NCI-H146 (cell line): ENCODE results near the gene COL9A1.
A peak's percentile ranks its signal among the peaks of the same experiment; 100 is the strongest.

ENCODE experiments used
- DNase-seq: peaks from one replicate; lab custom pipeline; 2025; lab: John Stamatoyannopoulos, UW

The COL9A1 gene

DNA sequence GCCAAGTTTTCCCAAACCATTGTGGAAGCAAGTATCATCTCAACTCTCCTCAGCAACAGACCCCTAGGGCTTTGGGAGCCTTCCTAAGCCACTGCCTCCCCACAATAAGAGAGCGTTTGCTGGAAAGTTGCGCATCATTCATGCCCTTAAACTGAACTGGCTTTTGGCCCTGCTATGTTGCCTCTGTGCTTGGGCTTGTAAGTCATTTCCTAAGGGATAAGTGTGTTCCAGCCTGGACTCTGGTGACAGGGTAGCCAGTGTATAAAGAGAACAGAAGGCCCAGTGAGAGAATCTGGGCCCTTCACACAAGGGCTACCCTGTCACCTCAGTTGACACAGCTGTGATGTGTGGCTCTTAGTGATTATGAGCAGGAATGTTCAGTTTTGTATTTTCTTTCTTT is 77.8 kb downstream of the COL9A1 start:
- DNase-seq = no peak

DNA sequence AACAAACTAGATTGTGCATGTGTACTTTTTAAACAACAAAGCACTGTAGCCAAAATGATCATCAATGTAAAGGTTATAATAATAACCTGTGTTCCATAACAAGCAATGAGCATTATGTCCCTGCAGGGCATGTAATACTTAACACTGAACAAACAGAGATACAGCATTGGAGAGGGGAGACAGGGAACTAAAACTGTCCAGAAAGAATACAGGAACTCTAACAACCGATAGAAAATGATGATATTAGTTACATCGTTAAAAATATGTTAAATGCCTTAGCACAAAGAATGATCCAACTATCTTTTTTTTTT is 80.5 kb downstream of the COL9A1 start:
- no peak for DNase-seq

DNA sequence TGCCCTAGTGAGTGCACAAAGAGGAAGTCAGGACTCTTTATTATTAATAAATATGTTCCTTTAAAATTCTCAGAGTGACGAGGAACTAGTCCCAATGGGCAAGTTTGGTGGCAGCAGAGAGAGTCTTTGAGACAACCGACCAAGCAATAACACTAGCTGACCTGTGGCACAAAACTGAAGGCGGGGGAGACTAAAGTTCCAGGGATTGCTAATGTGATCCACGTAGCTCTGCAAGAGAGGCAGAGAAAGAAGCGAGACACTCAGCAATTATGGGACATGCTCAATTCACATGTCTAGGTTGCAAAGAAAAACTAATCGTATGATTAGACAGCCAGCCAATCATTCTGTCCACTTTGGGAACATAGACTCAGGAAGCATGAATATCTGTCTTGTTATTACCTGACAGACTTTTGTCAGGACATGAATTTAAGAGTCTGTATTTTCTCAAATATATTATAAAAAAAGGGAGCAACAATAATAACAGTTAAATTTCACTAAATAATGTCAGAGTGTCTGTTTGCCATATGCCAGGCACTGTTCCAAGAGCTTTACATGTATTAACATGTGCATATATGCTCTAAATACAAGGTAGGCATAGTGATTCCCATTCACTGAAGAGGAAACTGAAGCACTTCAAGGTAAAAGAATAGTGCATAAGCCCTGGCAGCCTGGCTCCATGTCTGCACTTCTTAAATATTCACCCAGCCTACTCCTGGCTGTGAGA is 81.0 kb downstream of the COL9A1 start:
- DNase-seq = no peak

GRCh38 chr6:70221025-70221714 is 81.7 kb downstream of the COL9A1 start:
- peak; percentile 22 for DNase-seq

GRCh38 chr6:70219943-70220613 is 82.8 kb downstream of the COL9A1 start:
- no peak for DNase-seq

DNA sequence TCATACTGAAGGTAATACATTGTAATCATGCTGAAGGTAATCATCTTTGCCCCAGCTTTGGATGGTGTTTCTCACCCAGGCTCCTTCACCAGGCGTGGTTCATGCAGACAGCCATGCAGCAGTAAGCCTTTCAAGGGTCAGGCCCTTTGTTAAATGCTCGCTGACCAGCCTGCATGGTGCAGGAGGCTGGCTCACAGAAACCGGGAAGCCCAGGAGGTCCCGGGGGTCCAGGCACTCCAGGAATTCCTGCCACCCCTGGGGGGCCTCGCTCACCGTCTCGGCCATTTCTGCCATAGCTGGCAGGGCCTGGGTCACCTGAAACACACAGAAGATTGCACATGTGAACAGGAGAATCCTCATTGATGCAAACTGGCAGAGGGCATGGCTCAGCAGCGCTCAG is 86.1 kb downstream of the COL9A1 start:
- DNase-seq = no peak

DNA sequence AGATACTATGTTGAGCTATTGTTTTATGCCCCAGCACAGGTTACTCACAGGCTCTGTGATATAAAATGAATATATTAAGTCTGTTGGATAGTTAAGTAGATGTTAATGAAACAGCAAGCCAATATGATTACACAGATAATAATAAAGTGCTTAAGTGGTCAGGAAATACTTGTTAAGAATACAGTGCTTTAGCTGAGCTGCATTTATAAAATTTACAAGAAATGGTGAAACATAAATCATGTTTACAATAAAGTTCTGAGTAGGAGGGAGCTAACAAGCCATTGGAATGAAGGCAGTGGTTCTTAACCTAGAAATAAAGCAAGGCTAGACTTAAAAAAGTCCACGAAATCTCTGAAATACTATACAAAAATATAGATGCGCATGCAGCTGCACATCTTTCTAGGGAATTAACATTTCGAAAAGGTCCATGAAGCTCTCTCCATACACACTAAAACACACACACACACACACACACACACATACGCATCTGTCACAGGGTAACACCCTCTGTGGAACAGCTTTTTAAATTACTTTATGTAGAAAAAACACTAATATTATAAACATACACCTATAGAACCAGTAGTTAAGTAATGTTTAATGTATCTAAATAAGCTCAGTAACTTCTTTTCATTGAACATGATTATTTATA is 87.3 kb downstream of the COL9A1 start:
- no peak for DNase-seq

DNA sequence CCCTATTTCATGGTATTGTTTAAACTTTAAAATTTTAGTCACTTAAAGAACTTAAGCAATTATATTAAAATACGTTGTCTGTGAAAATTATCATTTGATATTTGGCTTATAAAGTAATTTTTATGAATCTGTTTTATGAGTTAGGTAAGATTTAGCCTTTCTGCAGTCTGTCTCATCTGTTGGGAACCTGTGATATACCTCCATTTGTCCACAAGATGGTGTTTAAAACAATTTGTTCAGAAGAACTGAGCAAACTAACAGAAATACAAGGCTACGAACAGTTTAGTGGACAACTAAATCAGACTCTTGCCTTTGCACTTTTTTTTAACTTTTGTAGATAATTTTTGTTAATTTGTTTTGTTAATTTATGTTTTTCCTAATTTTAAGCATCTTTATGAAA is 92.4 kb downstream of the COL9A1 start:
- no peak for DNase-seq

GRCh38 chr6:70208235-70208790 is 94.6 kb downstream of the COL9A1 start:
- no peak for DNase-seq

- DNase-seq = no peak
These were observed 104.1 kb downstream of the COL9A1 start for GRCh38 chr6:70198785-70199184.

- DNase-seq = no peak
These were observed 106.4 kb downstream of the COL9A1 start for GRCh38 chr6:70196531-70196930.

GRCh38 chr6:70194421-70194820 is 108.5 kb downstream of the COL9A1 start:
- DNase-seq = no peak

- DNase-seq = no peak
These were observed 114.7 kb downstream of the COL9A1 start for GRCh38 chr6:70188202-70188601.

GRCh38 chr6:70186461-70186860 is 116.4 kb downstream of the COL9A1 start:
- no peak for DNase-seq

DNA sequence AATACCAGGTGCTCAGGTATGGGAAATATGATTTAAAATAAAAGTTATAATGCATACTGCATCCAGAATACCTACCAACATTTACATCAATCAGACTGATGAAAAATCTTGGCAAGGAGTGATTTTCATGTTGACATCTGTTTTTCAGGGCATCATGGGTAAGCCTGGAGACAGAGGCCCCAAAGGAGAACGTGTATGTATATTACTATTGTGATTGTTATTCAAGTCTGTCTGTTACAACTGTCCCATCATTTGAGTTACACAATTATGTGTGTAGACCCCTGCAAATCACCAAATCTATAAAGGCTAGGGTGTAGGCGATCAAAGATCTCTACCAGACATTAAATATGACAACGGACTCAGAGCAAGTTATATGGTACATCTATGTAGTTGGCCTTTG is 118.2 kb downstream of the COL9A1 start:
- no peak for DNase-seq

GRCh38 chr6:70183538-70183937 is 119.3 kb downstream of the COL9A1 start:
- no peak for DNase-seq

DNA sequence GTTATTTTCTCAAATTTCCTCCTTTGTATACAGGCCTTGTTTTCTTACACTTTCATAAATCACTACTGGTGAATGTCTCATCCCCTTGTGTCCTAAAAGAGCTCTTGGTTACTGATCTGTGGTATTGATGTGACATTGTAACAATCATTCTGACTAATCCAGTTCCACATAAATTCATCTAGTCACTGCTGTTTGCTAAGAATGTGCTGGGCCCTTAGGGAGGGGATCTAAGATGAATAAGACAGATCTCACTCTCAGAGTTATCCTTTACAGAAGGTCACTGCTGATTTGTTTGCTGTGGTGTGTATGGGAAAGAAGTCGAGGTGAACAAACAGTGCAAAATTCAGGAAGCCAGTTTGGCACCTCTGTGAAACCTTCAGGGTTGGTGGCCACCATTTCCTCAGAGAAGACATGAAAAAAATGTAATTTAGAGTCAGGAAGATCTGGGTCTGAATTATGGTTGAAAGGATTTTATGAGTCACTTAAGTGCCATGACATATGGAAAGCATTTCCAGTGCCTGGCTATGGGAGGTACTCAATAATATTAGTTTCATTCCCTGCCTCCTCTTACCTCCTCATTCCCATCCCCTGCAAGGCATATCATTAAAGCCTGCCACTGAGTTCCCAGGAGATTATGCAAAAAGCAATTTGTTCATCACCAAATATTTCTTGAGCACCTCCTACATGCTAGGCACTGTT is 121.8 kb downstream of the COL9A1 start:
- DNase-seq = no peak

GRCh38 chr6:70180183-70180900 is 122.5 kb downstream of the COL9A1 start:
- DNase-seq = no peak

DNA sequence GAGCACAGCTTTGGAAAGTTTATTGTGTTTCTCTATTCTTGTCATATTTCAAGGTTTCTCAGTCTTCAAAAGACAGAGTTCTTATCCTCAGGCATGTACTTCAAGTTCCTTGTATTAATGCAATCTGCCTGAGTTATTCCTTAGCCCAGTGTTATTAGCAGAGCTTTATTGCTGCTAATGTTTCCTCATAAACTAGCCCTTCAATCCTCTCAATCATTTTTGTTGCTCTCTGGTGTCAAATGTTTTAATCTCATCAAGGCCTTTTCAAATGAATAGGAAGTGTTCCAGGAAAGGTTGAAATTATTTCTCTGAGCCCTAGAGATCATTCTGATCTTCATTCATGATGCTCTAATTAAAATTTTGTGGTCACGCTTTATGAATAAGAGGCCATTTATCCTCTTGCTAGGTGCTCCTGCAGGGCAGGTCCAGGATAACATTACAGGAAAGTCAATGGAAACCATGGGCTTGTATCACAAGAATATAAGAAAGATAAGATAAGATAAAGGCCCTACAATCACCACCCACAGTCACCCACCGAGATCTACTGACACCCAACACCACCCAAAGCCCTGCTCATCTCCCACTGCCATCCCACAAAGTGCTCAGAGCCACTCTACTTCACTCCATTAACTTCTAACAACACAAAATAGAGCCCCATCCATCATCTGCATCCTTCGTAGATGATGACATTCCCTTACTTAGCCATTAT is 125.9 kb downstream of the COL9A1 start:
- no peak for DNase-seq

DNA sequence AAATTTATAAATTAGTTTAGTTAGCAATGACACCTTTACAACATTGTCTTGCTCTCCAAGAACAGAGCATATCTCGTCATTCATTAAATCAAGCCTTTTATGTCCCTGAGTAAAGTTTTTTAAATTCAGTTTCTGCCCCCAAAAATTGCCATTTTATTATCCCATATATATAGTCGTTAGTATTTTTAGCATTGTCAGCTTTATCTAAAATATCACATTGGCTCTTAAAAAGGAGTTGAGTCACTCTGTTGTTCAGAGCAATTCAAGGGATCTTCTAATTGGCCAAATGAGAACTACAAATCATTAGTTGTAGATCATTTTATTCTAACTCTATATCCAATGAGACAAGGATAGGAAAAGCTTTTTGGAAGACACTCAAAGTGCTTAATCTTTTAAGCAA is 127.1 kb downstream of the COL9A1 start:
- DNase-seq = no peak

DNA sequence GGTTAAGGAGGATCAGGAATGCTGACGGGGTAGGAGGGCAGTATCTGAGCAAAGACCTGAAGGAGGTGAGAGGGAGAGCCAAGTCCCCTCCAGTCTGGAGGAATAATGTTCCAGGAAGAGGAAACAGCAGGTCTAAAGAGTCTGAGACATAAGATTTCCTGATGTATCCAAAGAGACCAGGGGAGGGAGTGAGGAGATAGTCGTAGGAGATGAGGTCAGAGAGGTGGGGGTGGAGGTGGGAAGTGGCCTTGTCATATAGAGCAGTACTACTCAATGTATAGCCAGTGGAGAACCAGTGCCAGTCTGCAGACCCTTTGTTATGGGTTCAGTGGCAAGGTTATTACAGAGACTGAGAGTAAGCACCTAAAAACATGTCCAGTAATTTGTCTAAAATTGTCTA is 130.6 kb downstream of the COL9A1 start:
- no peak for DNase-seq
